ENCODE data around the gene CPT1C.

Gene CPT1C

GRCh38 chr19:49705919-49706318, 15.0 kb downstream of the CPT1C start:
- no peak overlapping the region for H3K9ac ChIP-seq
- H2AFZ ChIP-seq (ENCODE audit: low read depth) = no peak overlapping the region
- TF ChIP-seq CTCF (conservative IDR thresholded peaks at IDR 0.05; ENCODE audit: low read depth, low read length) = no peak
- H3K4me1 ChIP-seq (ENCODE audit: low read depth, poor library complexity, severe bottlenecking) = peaks cover 7% of the 10 kb centered on the region
- peaks cover 35% of the 10 kb centered on the region; the same call in 1 of the 2 replicates for H3K27me3 ChIP-seq (ENCODE audit: insufficient read depth, low read depth)
- H3K79me2 ChIP-seq (ENCODE audit: insufficient read depth, low read depth) = no peaks in the 10 kb centered on the region
- H3K4me3 ChIP-seq (IDR thresholded peaks at IDR 0.05; ENCODE audit: insufficient read depth, low read depth, low read length) = no peak overlapping the region
- no peaks in the 10 kb centered on the region for H4K20me1 ChIP-seq (ENCODE audit: insufficient read depth)
- H3K4me2 ChIP-seq = no peak overlapping the region
- no peak overlapping the region for H3K27ac ChIP-seq
- H3K36me3 ChIP-seq (ENCODE audit: insufficient read depth) = no peaks in the 10 kb centered on the region

- peaks cover 22% of the 10 kb centered on the region; the same call in 1 of the 2 replicates for H3K27me3 ChIP-seq (ENCODE audit: insufficient read depth, low read depth)
- H2AFZ ChIP-seq (ENCODE audit: low read depth) = no peak overlapping the region
- H3K4me3 ChIP-seq (IDR thresholded peaks at IDR 0.05; ENCODE audit: insufficient read depth, low read depth, low read length) = no peak overlapping the region
- no peak overlapping the region for H3K9ac ChIP-seq
- no peaks in the 10 kb centered on the region for H4K20me1 ChIP-seq (ENCODE audit: insufficient read depth)
- no peak overlapping the region for H3K4me2 ChIP-seq
- H3K27ac ChIP-seq = no peak overlapping the region
- no peak for TF ChIP-seq CTCF (conservative IDR thresholded peaks at IDR 0.05; ENCODE audit: low read depth, low read length)
- peaks cover 7% of the 10 kb centered on the region for H3K4me1 ChIP-seq (ENCODE audit: low read depth, poor library complexity, severe bottlenecking)
- no peaks in the 10 kb centered on the region for H3K79me2 ChIP-seq (ENCODE audit: insufficient read depth, low read depth)
- no peaks in the 10 kb centered on the region for H3K36me3 ChIP-seq (ENCODE audit: insufficient read depth)
These were observed 19.5 kb downstream of the CPT1C start for GRCh38 chr19:49710372-49710951.

- Histone ChIP-seq H3K4me3 (IDR thresholded peaks at IDR 0.05; ENCODE audit: insufficient read depth, low read depth, low read length) (no peak overlapping the region), H2AFZ (ENCODE audit: low read depth) (no peak overlapping the region), H3K9ac (no peak overlapping the region), H4K20me1 (ENCODE audit: insufficient read depth) (no peaks in the 10 kb centered on the region), H3K36me3 (ENCODE audit: insufficient read depth) (no peaks in the 10 kb centered on the region), H3K4me2 (no peak overlapping the region), H3K79me2 (ENCODE audit: insufficient read depth, low read depth) (no peaks in the 10 kb centered on the region), H3K27ac (no peak overlapping the region), H3K27me3 (ENCODE audit: insufficient read depth, low read depth) (peaks cover 15% of the 10 kb centered on the region; the same call in 1 of the 2 replicates), H3K4me1 (ENCODE audit: low read depth, poor library complexity, severe bottlenecking) (peaks cover 7% of the 10 kb centered on the region)
- no peak for TF ChIP-seq CTCF (conservative IDR thresholded peaks at IDR 0.05; ENCODE audit: low read depth, low read length)
These were observed 21.5 kb downstream of the CPT1C start for GRCh38 chr19:49712397-49712859.

- TF ChIP-seq CTCF (conservative IDR thresholded peaks at IDR 0.05; ENCODE audit: low read depth, low read length) = no peak
- no peak overlapping the region for H3K27ac ChIP-seq
- peaks cover 3% of the 10 kb centered on the region for H3K4me1 ChIP-seq (ENCODE audit: low read depth, poor library complexity, severe bottlenecking)
- no peaks in the 10 kb centered on the region for H3K79me2 ChIP-seq (ENCODE audit: insufficient read depth, low read depth)
- no peaks in the 10 kb centered on the region for H3K36me3 ChIP-seq (ENCODE audit: insufficient read depth)
- H4K20me1 ChIP-seq (ENCODE audit: insufficient read depth) = no peaks in the 10 kb centered on the region
- no peak overlapping the region for H2AFZ ChIP-seq (ENCODE audit: low read depth)
- no peak overlapping the region for H3K4me3 ChIP-seq (IDR thresholded peaks at IDR 0.05; ENCODE audit: insufficient read depth, low read depth, low read length)
- H3K4me2 ChIP-seq = no peak overlapping the region
- H3K9ac ChIP-seq = no peak overlapping the region
- peaks cover 8% of the 10 kb centered on the region; the same call in 1 of the 2 replicates for H3K27me3 ChIP-seq (ENCODE audit: insufficient read depth, low read depth)
These were observed 22.4 kb downstream of the CPT1C start for GRCh38 chr19:49713236-49713845.
